ENCODE measurements around the gene KIFC1. TPM values are rescaled to one million over a fixed set of nuclear protein-coding genes. Genes with fewer than 3 reads are reported as not detected.
A peak's percentile ranks its signal among the peaks of the same experiment; 100 is the strongest.

Gene KIFC1
- total RNA-seq, 4 donors from 2014 or later: 9.6 to 38.9 (median 11.2) TPM

DNA sequence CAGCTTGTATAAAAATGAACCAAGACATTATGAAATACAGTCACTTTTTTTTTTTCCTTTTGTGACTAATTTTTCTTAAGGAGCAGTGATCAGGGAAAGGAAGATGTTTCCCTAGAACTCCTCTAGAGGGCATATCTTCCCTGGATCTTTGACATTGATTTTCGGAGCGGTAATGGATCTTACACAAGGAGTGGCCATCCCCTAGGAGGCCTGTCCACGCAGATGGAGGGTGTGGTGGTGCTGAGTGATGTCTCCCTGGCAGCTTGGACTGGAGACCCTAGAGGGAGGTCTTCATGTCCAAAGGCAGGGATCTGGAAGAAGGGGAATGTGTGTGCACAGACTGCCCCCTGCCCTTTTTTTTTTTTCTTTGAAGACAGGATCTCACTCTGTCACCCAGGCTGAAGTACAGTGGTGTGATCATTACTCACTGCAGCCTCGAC is 7.0 kb upstream of the KIFC1 start:
- intact Hi-C loops (cut with DNase I): no loop called here
- no peak overlapping the region for H3K4me3 ChIP-seq

DNA sequence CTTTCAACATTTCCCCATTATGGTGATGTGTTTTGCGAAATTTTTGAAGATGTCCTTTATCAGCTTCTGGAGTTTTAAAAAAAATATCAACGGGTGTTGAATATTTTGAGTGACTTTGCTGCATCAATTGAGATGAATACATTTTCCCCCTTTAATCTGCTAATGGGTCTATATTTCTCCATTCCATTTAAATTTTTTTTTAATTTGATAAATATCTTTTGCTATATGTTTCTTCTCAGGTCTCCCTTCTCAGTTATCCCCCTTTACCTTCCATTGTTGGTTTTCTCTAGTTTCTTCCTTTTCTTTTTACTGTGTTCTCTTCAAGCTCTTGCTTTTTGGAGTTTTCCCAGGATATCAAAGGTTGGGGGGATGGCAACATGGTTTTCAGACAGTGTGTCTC is 1.4 kb upstream of the KIFC1 start:
- intact Hi-C loops (cut with DNase I): no loop called here
- TF ChIP-seq, protein P1, sequence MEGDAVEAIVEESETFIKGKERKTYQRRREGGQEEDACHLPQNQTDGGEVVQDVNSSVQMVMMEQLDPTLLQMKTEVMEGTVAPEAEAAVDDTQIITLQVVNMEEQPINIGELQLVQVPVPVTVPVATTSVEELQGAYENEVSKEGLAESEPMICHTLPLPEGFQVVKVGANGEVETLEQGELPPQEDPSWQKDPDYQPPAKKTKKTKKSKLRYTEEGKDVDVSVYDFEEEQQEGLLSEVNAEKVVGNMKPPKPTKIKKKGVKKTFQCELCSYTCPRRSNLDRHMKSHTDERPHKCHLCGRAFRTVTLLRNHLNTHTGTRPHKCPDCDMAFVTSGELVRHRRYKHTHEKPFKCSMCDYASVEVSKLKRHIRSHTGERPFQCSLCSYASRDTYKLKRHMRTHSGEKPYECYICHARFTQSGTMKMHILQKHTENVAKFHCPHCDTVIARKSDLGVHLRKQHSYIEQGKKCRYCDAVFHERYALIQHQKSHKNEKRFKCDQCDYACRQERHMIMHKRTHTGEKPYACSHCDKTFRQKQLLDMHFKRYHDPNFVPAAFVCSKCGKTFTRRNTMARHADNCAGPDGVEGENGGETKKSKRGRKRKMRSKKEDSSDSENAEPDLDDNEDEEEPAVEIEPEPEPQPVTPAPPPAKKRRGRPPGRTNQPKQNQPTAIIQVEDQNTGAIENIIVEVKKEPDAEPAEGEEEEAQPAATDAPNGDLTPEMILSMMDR (IDR thresholded peaks at IDR 0.05): no peak
- no peak for TF ChIP-seq POLR2A (IDR thresholded peaks at IDR 0.05)
- no peak for DNase-seq
- Histone ChIP-seq H3K4me3 (no peak overlapping the region), H3K27ac (peak overlapping the region in 3 of 4 donors; percentile 88 to 96 (median 94)), H3K9me3 (no peaks in the 10 kb centered on the region), H3K27me3 (no peaks in the 10 kb centered on the region), H3K4me1 (peaks cover 11 to 31% (median 11%) of the 10 kb centered on the region in 3 donors), H3K36me3 (no peaks in the 10 kb centered on the region)
- WGBS, 2 donors: 73 to 88% methylated on average over 2 of the region's 2 CpGs

More for the DNA sequence above, 7.0 kb upstream of the KIFC1 start:
- Histone ChIP-seq H3K36me3 (no peaks in the 10 kb centered on the region), H3K9me3 (no peaks in the 10 kb centered on the region), H3K27ac (no peak overlapping the region), H3K27me3 (no peaks in the 10 kb centered on the region), H3K4me1 (peaks cover 0 to 25% (median 0%) of the 10 kb centered on the region in 3 donors)
- TF ChIP-seq, protein P1 (IDR thresholded peaks at IDR 0.05): peak in 4 of 6 experiments; percentile 27 to 46 (median 34)
- TF ChIP-seq POLR2A (IDR thresholded peaks at IDR 0.05): no peak
- WGBS, 2 donors: 29 to 75% methylated on average over 1 to 3 of the region's 4 CpGs
- no peak for DNase-seq

DNA sequence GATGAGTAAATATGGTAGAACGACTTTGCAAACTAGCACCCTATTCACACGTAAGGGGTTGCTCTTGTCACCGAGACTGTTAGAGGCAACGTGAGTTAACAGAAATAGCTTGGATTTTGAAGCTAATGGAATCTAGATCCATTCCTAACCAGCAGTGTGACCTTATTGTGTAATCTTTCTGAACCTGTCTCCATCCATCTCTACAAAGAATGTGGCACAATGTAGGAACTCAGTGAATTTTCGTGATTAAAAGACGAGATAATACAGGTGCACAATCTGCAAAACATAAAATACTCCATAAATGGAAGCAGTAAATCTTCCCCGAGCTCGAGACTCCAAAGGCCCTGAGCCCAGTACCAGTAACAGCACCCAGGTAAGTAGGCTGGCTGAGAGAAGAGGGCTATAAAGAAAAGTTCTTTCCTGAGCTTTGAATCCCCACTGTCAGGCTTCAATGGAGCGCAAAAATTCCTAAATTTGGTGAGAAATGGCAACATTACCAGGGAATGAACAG is 801 bp upstream of the KIFC1 start:
- Histone ChIP-seq H3K4me3 (peak overlapping the region; percentile 61 to 80 (median 66)), H3K27ac (peak overlapping the region; percentile 88 to 96 (median 94)), H3K9me3 (no peaks in the 10 kb centered on the region), H3K36me3 (no peaks in the 10 kb centered on the region), H3K27me3 (no peaks in the 10 kb centered on the region), H3K4me1 (peaks cover 11 to 31% (median 11%) of the 10 kb centered on the region in 3 donors)
- 71 to 76% methylated on average over 9 of the region's 9 CpGs for WGBS, 2 donors
- DNase-seq: no peak
- no peak for TF ChIP-seq POLR2A (IDR thresholded peaks at IDR 0.05)
- TF ChIP-seq, protein P1 (IDR thresholded peaks at IDR 0.05): no peak
- intact Hi-C loops (cut with DNase I): no loop called here

- whole genome bisulfite sequencing, 2 donors: 0 to 1% methylated on average over 11 to 17 of the region's 31 CpGs
- no peaks in the 10 kb centered on the region for H3K36me3 ChIP-seq
- H3K27me3 ChIP-seq: no peaks in the 10 kb centered on the region
- H3K4me1 ChIP-seq: peaks cover 11 to 31% (median 11%) of the 10 kb centered on the region in 3 donors
- H3K9me3 ChIP-seq: no peaks in the 10 kb centered on the region
- peak overlapping the region; percentile 88 to 96 (median 94) for H3K27ac ChIP-seq
- TF ChIP-seq POLR2A (IDR thresholded peaks at IDR 0.05): no peak
- TF ChIP-seq, protein P1 (IDR thresholded peaks at IDR 0.05): no peak
- intact Hi-C loops (cut with DNase I): no loop called here
- no peak for DNase-seq
- H3K4me3 ChIP-seq: peak overlapping the region; percentile 61 to 80 (median 66)
Measured at GRCh38 chr6:33391922-33392594, 435 bp downstream of the KIFC1 start.

DNA sequence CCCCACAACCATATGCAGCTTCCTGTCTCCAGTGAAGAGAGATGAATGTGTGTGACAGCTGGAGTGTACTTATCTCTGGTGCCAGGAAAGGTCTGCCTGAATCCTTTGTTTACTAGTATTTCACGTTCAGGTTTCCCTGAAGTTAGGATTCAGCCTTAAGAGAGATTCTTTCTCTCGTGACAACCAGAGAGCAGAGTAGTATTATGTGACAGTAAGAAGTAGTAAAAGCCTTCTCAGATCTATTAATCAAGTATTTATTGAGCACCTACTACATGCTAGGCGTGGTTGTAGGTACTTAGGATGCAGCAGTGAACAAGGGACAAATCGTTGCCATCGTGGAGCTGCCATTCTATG is 949 bp downstream of the KIFC1 start:
- intact Hi-C loops (cut with DNase I): no loop called here
- Histone ChIP-seq H3K4me1 (peaks cover 11 to 31% (median 11%) of the 10 kb centered on the region in 3 donors), H3K4me3 (peak overlapping the region; percentile 61 to 80 (median 66)), H3K27ac (peak overlapping the region in 3 of 4 donors; percentile 88 to 96 (median 94)), H3K27me3 (no peaks in the 10 kb centered on the region), H3K9me3 (no peaks in the 10 kb centered on the region), H3K36me3 (no peaks in the 10 kb centered on the region)
- TF ChIP-seq, protein P1 (IDR thresholded peaks at IDR 0.05): no peak
- no peak for TF ChIP-seq POLR2A (IDR thresholded peaks at IDR 0.05)
- DNase-seq: no peak
- 23 to 35% methylated on average over 5 of the region's 5 CpGs for WGBS, 2 donors
